Natural killer cell treated with Interleukin-12 subunit alpha and Interleukin-12 subunit beta and Interleukin-15 and Interleukin-18, amount 100 ng/mL, for 72 hours (primary cell): ENCODE data around the gene ENAH. TPM values are rescaled to one million over a fixed set of nuclear protein-coding genes. Genes with fewer than 3 reads are reported as not detected.

Experiments used
- ATAC-seq, 2 donors: fragments of 150-1000 bp; cut with Tn5 transposase in 1 of 2; sonication (Bioruptor Pico), chemical (Tn5 transposase) in 1 of 2; 2 replicates each; pipeline ENCODE4 v1.10.0; 2021
- DNase-seq: peaks from one replicate; pipeline ENCODE4 v3.0.0; 2022; ENCODE audit warnings: low spot score
- H3K27ac Mint-ChIP-seq, 2 donors: 1 replicate in 1 of 2; 2 replicates in 1 of 2; pipeline ENCODE4 v1.8.0; 2022; ENCODE audit warnings: mixed read lengths in 2 of 2, mild to moderate bottlenecking in 1 of 2, moderate library complexity in 1 of 2
- H3K27me3 Mint-ChIP-seq, 2 donors: 1 replicate in 1 of 2; 2 replicates in 1 of 2; pipeline ENCODE4 v1.8.0; 2022; ENCODE audit warnings: mixed read lengths in 2 of 2
- H3K36me3 Mint-ChIP-seq: one replicate; pipeline ENCODE4 v1.8.0; 2022; ENCODE audit warnings: mixed read lengths
- H3K4me1 Mint-ChIP-seq, 2 donors: 1 replicate in 1 of 2; 2 replicates in 1 of 2; pipeline ENCODE4 v1.8.0; 2022; ENCODE audit warnings: low read depth in 2 of 2, mixed read lengths in 2 of 2, mild to moderate bottlenecking in 1 of 2
- H3K4me3 Mint-ChIP-seq: one replicate; pipeline ENCODE4 v1.8.0; 2022; ENCODE audit warnings: mixed read lengths
- H3K9me3 Mint-ChIP-seq: 2 replicates; pipeline ENCODE4 v1.8.0; 2022; ENCODE audit warnings: mixed read lengths
- total RNA-seq, 2 donors: library from RNA; stranded (reverse); gene quantifications; one replicate each; pipeline ENCODE4 v1.2.3, GENCODE V29; 2022

The ENAH gene
- total RNA-seq, 2 donors from 2014 or later: 0.52 TPM; not detected in 1

GRCh38 chr1:225567789-225568188, 85.1 kb downstream of the ENAH start:
- Mint-ChIP-seq H3K9me3 (no peaks in the 10 kb centered on the region), H3K27me3 (peaks cover 0 to 4% of the 10 kb centered on the region in 2 donors), H3K36me3 (no peaks in the 10 kb centered on the region), H3K4me1 (no peaks in the 10 kb centered on the region), H3K27ac (no peak overlapping the region), H3K4me3 (no peak overlapping the region)
- ATAC-seq (no peak), DNase-seq (no peak)

- peaks cover 4 to 8% of the 10 kb centered on the region in 2 donors for H3K27me3 Mint-ChIP-seq
- no peak overlapping the region for H3K4me3 Mint-ChIP-seq
- no peaks in the 10 kb centered on the region for H3K4me1 Mint-ChIP-seq
- H3K27ac Mint-ChIP-seq: no peak overlapping the region
- DNase-seq (no peak), ATAC-seq (no peak)
- no peaks in the 10 kb centered on the region for H3K36me3 Mint-ChIP-seq
- no peaks in the 10 kb centered on the region for H3K9me3 Mint-ChIP-seq
Measured at GRCh38 chr1:225565847-225566246, 87.1 kb downstream of the ENAH start.

- no peak for DNase-seq
- no peak for ATAC-seq
- Mint-ChIP-seq H3K27me3 (peaks cover 9 to 23% of the 10 kb centered on the region in 2 donors), H3K27ac (no peak overlapping the region), H3K4me1 (no peaks in the 10 kb centered on the region), H3K9me3 (no peaks in the 10 kb centered on the region), H3K36me3 (no peaks in the 10 kb centered on the region), H3K4me3 (no peak overlapping the region)
Measured at GRCh38 chr1:225561675-225562074, 91.2 kb downstream of the ENAH start.

GRCh38 chr1:225559902-225560301, 93.0 kb downstream of the ENAH start:
- no peaks in the 10 kb centered on the region for H3K4me1 Mint-ChIP-seq
- H3K27me3 Mint-ChIP-seq: peaks cover 5 to 23% of the 10 kb centered on the region in 2 donors
- DNase-seq: no peak
- H3K9me3 Mint-ChIP-seq: no peaks in the 10 kb centered on the region
- no peak overlapping the region for H3K27ac Mint-ChIP-seq
- ATAC-seq: no peak
- no peak overlapping the region for H3K4me3 Mint-ChIP-seq
- no peaks in the 10 kb centered on the region for H3K36me3 Mint-ChIP-seq

- Mint-ChIP-seq H3K4me1 (no peaks in the 10 kb centered on the region), H3K4me3 (no peak overlapping the region), H3K36me3 (no peaks in the 10 kb centered on the region), H3K27ac (no peak overlapping the region), H3K9me3 (no peaks in the 10 kb centered on the region), H3K27me3 (peaks cover 5 to 23% of the 10 kb centered on the region in 2 donors)
- no peak for ATAC-seq
- no peak for DNase-seq
Measured at GRCh38 chr1:225559326-225559725, 93.6 kb downstream of the ENAH start.

GRCh38 chr1:225556694-225557093, 96.2 kb downstream of the ENAH start:
- Mint-ChIP-seq H3K36me3 (no peaks in the 10 kb centered on the region), H3K4me1 (no peaks in the 10 kb centered on the region), H3K9me3 (no peaks in the 10 kb centered on the region), H3K27me3 (peaks cover 7 to 21% of the 10 kb centered on the region in 2 donors), H3K4me3 (no peak overlapping the region), H3K27ac (no peak overlapping the region)
- DNase-seq: no peak
- ATAC-seq: no peak

GRCh38 chr1:225555821-225556220, 97.1 kb downstream of the ENAH start:
- Mint-ChIP-seq H3K27me3 (peaks cover 7 to 21% of the 10 kb centered on the region in 2 donors), H3K9me3 (no peaks in the 10 kb centered on the region), H3K4me1 (no peaks in the 10 kb centered on the region), H3K36me3 (no peaks in the 10 kb centered on the region), H3K4me3 (no peak overlapping the region), H3K27ac (no peak overlapping the region)
- ATAC-seq (no peak), DNase-seq (no peak)

- no peak for DNase-seq
- Mint-ChIP-seq H3K4me3 (no peak overlapping the region), H3K27ac (no peak overlapping the region), H3K9me3 (no peaks in the 10 kb centered on the region), H3K36me3 (no peaks in the 10 kb centered on the region), H3K4me1 (no peaks in the 10 kb centered on the region), H3K27me3 (peaks cover 2 to 15% of the 10 kb centered on the region in 2 donors)
- no peak for ATAC-seq
Measured at GRCh38 chr1:225554216-225554812, 98.6 kb downstream of the ENAH start.

GRCh38 chr1:225549821-225550220, 103.1 kb downstream of the ENAH start:
- no peak overlapping the region for H3K4me3 Mint-ChIP-seq
- DNase-seq: no peak
- no peak overlapping the region for H3K27ac Mint-ChIP-seq
- no peak for ATAC-seq
- H3K36me3 Mint-ChIP-seq: no peaks in the 10 kb centered on the region
- H3K9me3 Mint-ChIP-seq: no peaks in the 10 kb centered on the region
- H3K27me3 Mint-ChIP-seq: peaks cover 2 to 6% of the 10 kb centered on the region in 2 donors
- no peaks in the 10 kb centered on the region for H3K4me1 Mint-ChIP-seq

- ATAC-seq (no peak), DNase-seq (no peak)
- Mint-ChIP-seq H3K4me1 (no peaks in the 10 kb centered on the region), H3K9me3 (no peaks in the 10 kb centered on the region), H3K27me3 (peaks cover 2 to 13% of the 10 kb centered on the region in 2 donors), H3K27ac (no peak overlapping the region), H3K4me3 (no peak overlapping the region), H3K36me3 (no peaks in the 10 kb centered on the region)
Measured at GRCh38 chr1:225548140-225548857, 104.6 kb downstream of the ENAH start.

- DNase-seq: no peak
- H3K27me3 Mint-ChIP-seq: peaks cover 3 to 6% of the 10 kb centered on the region in 2 donors
- ATAC-seq: no peak
- H3K4me3 Mint-ChIP-seq: no peak overlapping the region
- H3K27ac Mint-ChIP-seq: no peak overlapping the region
- no peaks in the 10 kb centered on the region for H3K36me3 Mint-ChIP-seq
- H3K9me3 Mint-ChIP-seq: no peaks in the 10 kb centered on the region
- H3K4me1 Mint-ChIP-seq: no peaks in the 10 kb centered on the region
Measured at GRCh38 chr1:225545649-225546048, 107.3 kb downstream of the ENAH start.

- no peaks in the 10 kb centered on the region for H3K4me1 Mint-ChIP-seq
- no peak for DNase-seq
- H3K27me3 Mint-ChIP-seq: peaks cover 3 to 8% of the 10 kb centered on the region in 2 donors
- H3K4me3 Mint-ChIP-seq: no peak overlapping the region
- no peaks in the 10 kb centered on the region for H3K36me3 Mint-ChIP-seq
- no peaks in the 10 kb centered on the region for H3K9me3 Mint-ChIP-seq
- H3K27ac Mint-ChIP-seq: no peak overlapping the region
- no peak for ATAC-seq
Measured at GRCh38 chr1:225544924-225545323, 108.0 kb downstream of the ENAH start.

- no peak for ATAC-seq
- peaks cover 7 to 14% of the 10 kb centered on the region in 2 donors for H3K27me3 Mint-ChIP-seq
- no peaks in the 10 kb centered on the region for H3K36me3 Mint-ChIP-seq
Measured at GRCh38 chr1:225544263-225544662, 108.7 kb downstream of the ENAH start.

GRCh38 chr1:225543350-225543749, 109.6 kb downstream of the ENAH start:
- ATAC-seq: no peak
- Mint-ChIP-seq H3K4me3 (no peak overlapping the region), H3K27me3 (peaks cover 15 to 23% of the 10 kb centered on the region in 2 donors), H3K9me3 (no peaks in the 10 kb centered on the region), H3K4me1 (no peaks in the 10 kb centered on the region), H3K36me3 (no peaks in the 10 kb centered on the region), H3K27ac (no peak overlapping the region)
- no peak for DNase-seq

More at GRCh38 chr1:225544263-225544662, 108.7 kb downstream of the ENAH start:
- Mint-ChIP-seq H3K4me1 (no peaks in the 10 kb centered on the region), H3K27ac (no peak overlapping the region), H3K9me3 (no peaks in the 10 kb centered on the region), H3K4me3 (no peak overlapping the region)
- no peak for DNase-seq
